GM12878 (cell line): Measurements from ENCODE around the gene CAVIN1. TPM values are rescaled to one million over a fixed set of nuclear protein-coding genes. Genes with fewer than 3 reads are reported as not detected.

Experiments
- ATAC-seq: fragments of 200-7000 bp; cut with Tn5 transposase; 3 replicates; pipeline ENCODE4 v1.9.1; 2020; ENCODE audit warnings: mild to moderate bottlenecking, moderate library complexity
- BruUV-seq: library from RNA; stranded (reverse); fragments of 400-500 nt; replicated peaks from 2 replicates; lab custom pipeline; 2021; lab: Mats Ljungman, UMichigan
- CTCF ChIA-PET: fragments of 300-600 bp; sonication (Branson Sonifier 250); formaldehyde crosslinking; extraction: SDS; loops from one replicate; lab custom pipeline; 2021; ENCODE audit warnings: inconsistent platforms; lab: Yijun Ruan, JAX
- POLR2A ChIA-PET: fragments of 350-600 bp; formaldehyde crosslinking; extraction: SDS; loops from one replicate; lab custom pipeline; 2021; ENCODE audit warnings: inconsistent platforms; lab: Charles Lee
- RAD21 ChIA-PET: fragments of 300-600 bp; sonication (Branson Sonifier 250); formaldehyde crosslinking; loops from one replicate; lab custom pipeline; 2023; ENCODE audit warnings: antibody characterized with exemption; ENCODE audit not compliant: unreplicated experiment; lab: Charles Lee
- SMC1A ChIA-PET: fragments of 300-600 bp; sonication (Branson Sonifier 250); formaldehyde crosslinking; loops from one replicate; lab custom pipeline; 2023; ENCODE audit not compliant: unreplicated experiment, uncharacterized antibody; lab: Charles Lee
- DNase-seq: peaks from one replicate; pipeline ENCODE4 v3.0.0-alpha.2; 2011; ENCODE audit warnings: low read depth, low spot score
- FAIRE-seq: peaks from 3 replicates; lab custom pipeline; 2011; peaks lifted over from hg19 to GRCh38; lab: Jason Lieb, UNC
- H2AFZ ChIP-seq: 2 replicates; pipeline ENCODE4 v1.6.0; 2011; ENCODE audit warnings: low read depth, low read length, control low read depth; ENCODE audit not compliant: control insufficient read depth
- H3K27ac ChIP-seq: 2 replicates; pipeline ENCODE4 v1.5.1; 2011; ENCODE audit warnings: control low read depth; ENCODE audit not compliant: control insufficient read depth, insufficient read depth
- H3K27me3 ChIP-seq, 2 experiments: replicated peaks in 1 of 2; 2 replicates each; pipeline versions ENCODE4 v1.6.0 to v1.6.1; 2011; ENCODE audit warnings: low read length in 1 of 2; ENCODE audit not compliant: control insufficient read depth in 2 of 2, insufficient read depth in 2 of 2
- H3K36me3 ChIP-seq, 2 experiments: 2 replicates each; pipeline ENCODE4 v1.5.1; 2011; ENCODE audit warnings: low read length in 1 of 2; ENCODE audit not compliant: control insufficient read depth in 2 of 2, insufficient read depth in 2 of 2
- H3K4me1 ChIP-seq: 2 replicates; pipeline ENCODE4 v1.6.1; 2011; ENCODE audit warnings: mild to moderate bottlenecking, low read length, moderate library complexity, mixed read lengths; ENCODE audit not compliant: control insufficient read depth, insufficient read depth
- H3K4me2 ChIP-seq: 2 replicates; pipeline ENCODE4 v1.6.0; 2011; ENCODE audit warnings: control low read depth; ENCODE audit not compliant: control insufficient read depth, insufficient read depth
- H3K4me3 ChIP-seq: fragments of 200-600 bp; sonication (generic); 2 replicates; pipeline ENCODE4 v1.5.1; 2016
- H3K79me2 ChIP-seq: 2 replicates; pipeline ENCODE4 v1.6.0; 2011; ENCODE audit warnings: low read length; ENCODE audit not compliant: control insufficient read depth, insufficient read depth
- H3K9ac ChIP-seq: 2 replicates; pipeline ENCODE4 v1.8.0; 2011; ENCODE audit warnings: low read length, control low read depth, mixed read lengths; ENCODE audit not compliant: control insufficient read depth, insufficient read depth
- H3K9me3 ChIP-seq: replicated peaks from 3 replicates; pipeline ENCODE4 v1.5.1; 2011; ENCODE audit warnings: mild to moderate bottlenecking, low read length; ENCODE audit not compliant: control insufficient read depth, insufficient read depth
- H4K20me1 ChIP-seq: 2 replicates; pipeline ENCODE4 v1.6.0; 2011; ENCODE audit not compliant: control insufficient read depth, insufficient read depth
- ATF3 ChIP-seq: IDR thresholded peaks from 2 replicates; pipeline ENCODE4 v1.6.1; 2011; ENCODE audit warnings: low read depth, mild to moderate bottlenecking, low read length, moderate library complexity, borderline replicate concordance; ENCODE audit errors: extremely low read depth
- BHLHE40 ChIP-seq, 2 experiments: fragments of 450-650 bp in 1 of 2; IDR thresholded peaks; 2 replicates each; pipeline ENCODE4 v1.6.1; 2011 to 2017; ENCODE audit warnings: low read depth in 2 of 2, borderline replicate concordance in 1 of 2, improper control_type of control experiment in 1 of 2, low read length in 1 of 2, mild to moderate bottlenecking in 1 of 2
- CHD1 ChIP-seq: IDR thresholded peaks from 2 replicates; pipeline ENCODE4 v1.6.1; 2012; ENCODE audit warnings: low read depth, low read length, improper control_type of control experiment
- CREB1 ChIP-seq: IDR thresholded peaks from 2 replicates; pipeline ENCODE4 v1.6.1; 2012; ENCODE audit warnings: low read depth, mild to moderate bottlenecking, inconsistent platforms
- CTCF ChIP-seq, 3 experiments: IDR thresholded peaks in 2 of 3; conservative IDR thresholded peaks in 1 of 3; 2 replicates each; pipeline ENCODE4 v1.5.1; 2011; ENCODE audit warnings: low read depth in 3 of 3, low read length in 3 of 3, mild to moderate bottlenecking in 3 of 3, control low read depth in 2 of 3, moderate library complexity in 2 of 3, inconsistent platforms in 1 of 3, mixed read lengths in 1 of 3; ENCODE audit not compliant: control insufficient read depth in 2 of 3, insufficient read depth in 1 of 3; ENCODE audit errors: extremely low read depth in 1 of 3
- FOS ChIP-seq: IDR thresholded peaks from 3 replicates; pipeline ENCODE4 v1.6.1; 2011; ENCODE audit warnings: borderline replicate concordance; ENCODE audit not compliant: insufficient read length; ENCODE audit errors: extremely low read depth
- POLR2AphosphoS2 ChIP-seq: IDR thresholded peaks from 2 replicates; pipeline ENCODE4 v1.6.1; 2011; ENCODE audit warnings: low read depth, mild to moderate bottlenecking, low read length, improper control_type of control experiment, moderate library complexity
- POU2F2 ChIP-seq: IDR thresholded peaks from 3 replicates; pipeline ENCODE4 v1.6.1; 2011; ENCODE audit warnings: low read depth, mild to moderate bottlenecking, low read length, borderline replicate concordance
- RAD21 ChIP-seq: IDR thresholded peaks from 2 replicates; pipeline ENCODE4 v1.6.1; 2011; ENCODE audit warnings: mild to moderate bottlenecking, low read depth, low read length, moderate library complexity; ENCODE audit not compliant: insufficient read depth
- USF2 ChIP-seq: IDR thresholded peaks from 2 replicates; pipeline ENCODE4 v1.6.1; 2011; ENCODE audit warnings: low read depth, low read length, improper control_type of control experiment, borderline replicate concordance
- ZBTB40 ChIP-seq: fragments of 450-650 bp; IDR thresholded peaks from 2 replicates; pipeline ENCODE4 v1.6.1; 2016; ENCODE audit warnings: mild to moderate bottlenecking, moderate library complexity, borderline replicate concordance
- WGBS: methylation state at CpG from one replicate; pipeline ENCODE4 v1.1.6; 2016; ENCODE audit warnings: low lambda C conversion rate; ENCODE audit not compliant: insufficient replicate concordance, insufficient coverage; ENCODE audit errors: missing lambda C conversion rate; 5-methylcytosine and 5-hydroxymethylcytosine counted together
- in situ Hi-C: fragments of 300-500 bp; cut with MboI; formaldehyde crosslinking; loops from 9 replicates; pipeline ENCODE4 v1.14.3; 2018; ENCODE audit warnings: mixed read lengths
- intact Hi-C: fragments of 100-400 bp; cut with micrococcal nuclease; formaldehyde crosslinking; loops from one replicate; pipeline ENCODE4 v1.14.2; 2022; ENCODE audit not compliant: unreplicated experiment
- polyA plus RNA-seq, 11 experiments: library from polyadenylated mRNA; depleted of rRNA in 4 of 11; unstranded in 6 of 11; stranded (reverse) in 5 of 11; fragments of >200 nt; fragmentation: Nextera tagmentation in 4 of 11; fragmentation: Illumina TruSeq in 1 of 11; extraction: Ambion mirVana in 4 of 11; extraction: Trizol in 1 of 11; gene quantifications; 1 replicate in 1 of 11; 2 replicates in 10 of 11; pipeline versions ENCODE4 v1.2.1 to v1.2.3, GENCODE V29; 2011 to 2016; ENCODE audit warnings: inconsistent platforms in 2 of 11, missing spikeins in 2 of 11, low read depth in 1 of 11
- total RNA-seq, 4 experiments: library from RNA; depleted of rRNA in 3 of 4; stranded (reverse); fragments of >200 nt in 3 of 4; fragmentation: Illumina TruSeq in 1 of 4; extraction: Trizol in 1 of 4; gene quantifications; 2 replicates each; pipeline versions ENCODE4 v1.2.1 to v1.2.3, GENCODE V29; 2013 to 2021

Gene CAVIN1
- total and polyA plus RNA-seq, 10 of the 15 experiments (the other 5 are each of a cell fraction or from before 2014, with no cell fraction given): 0.03 to 1.1 (median 0.37) TPM

- SMC1A ChIA-PET: interaction anchor here (0.7 to 22.3 kb wide), 32 partner anchors 8 to 378 kb away, joined by 3 to 528 read pairs (median 4); partner anchors contain the start of genes GHDC, KCNH4 and STAT3
- in situ Hi-C loops (loop anchor here (5.0 kb wide), 1 partner anchor 81 kb away; no protein-coding TSS in a partner anchor), intact Hi-C loops (loop anchor here (10.0 kb wide), 2 partner anchors 178 to 218 kb away; partner anchors contain the start of genes HCRT and KCNH4)
- Histone ChIP-seq H3K9me3 (no peaks in the 10 kb centered on the region), H3K4me1 (no peaks in the 10 kb centered on the region; the same call in 1 of the 2 replicates), H3K9ac (no peak overlapping the region), H3K36me3 (no peaks in the 10 kb centered on the region), H3K4me2 (no peak overlapping the region), H3K79me2 (no peaks in the 10 kb centered on the region), H3K27ac (no peak overlapping the region), H3K4me3 (no peak overlapping the region), H3K27me3 (no peaks in the 10 kb centered on the region), H4K20me1 (no peaks in the 10 kb centered on the region; the same call in 1 of the 2 replicates), H2AFZ (no peak overlapping the region)
- FAIRE-seq (no peak), DNase-seq (no peak), ATAC-seq (peak; percentile 81)
- WGBS: 34% methylated on average over 6 of the region's 6 CpGs
- POLR2A ChIA-PET: interaction anchor here (0.6 to 2.0 kb wide), 13 partner anchors 10 to 215 kb away, joined by 3 to 7 read pairs (median 4); partner anchors contain the start of gene STAT3
- CTCF ChIA-PET: interaction anchor here (0.6 to 16.2 kb wide), 48 partner anchors 8 to 619 kb away, joined by 3 to 732 read pairs (median 4); partner anchors contain the start of genes GHDC, HCRT, KAT2A and KCNH4
- no TSS peak for BruUV-seq
- RAD21 ChIA-PET: interaction anchor here (0.5 to 11.0 kb wide), 29 partner anchors 11 to 469 kb away, joined by 3 to 373 read pairs (median 7); partner anchors contain the start of genes GHDC, KCNH4, STAT3 and STAT5A
- TF ChIP-seq CREB1 (no peak), POLR2AphosphoS2 (no peak), FOS (no peak), CHD1 (no peak), ZBTB40 (no peak), USF2 (no peak), RAD21 (peak; percentile 96), BHLHE40 (IDR thresholded peaks at IDR 0.05; ENCODE audit: borderline replicate concordance in 1 of 2, low read depth in 2 of 2, low read length in 1 of 2) (peak in 1 of 2 experiments; percentile 72; a peak in 2 of 4 replicates), ATF3 (no peak), POU2F2 (no peak), CTCF (IDR thresholded peaks at IDR 0.05 in 2 of 3, conservative IDR thresholded peaks at IDR 0.05 in 1 of 3; ENCODE audit: control insufficient read depth in 2 of 3, extremely low read depth in 1 of 3, insufficient read depth in 1 of 3, low read depth in 3 of 3, low read length in 3 of 3) (peak; percentile 58 to 81 (median 63); a peak in 5 of 6 replicates)
These were observed 19.9 kb downstream of the CAVIN1 start for GRCh38 chr17:42403150-42403549.
